Ascending aorta (tissue), 2 donors: ENCODE measurements around the gene GFER. TPM values are rescaled to one million over a fixed set of nuclear protein-coding genes. Genes with fewer than 3 reads are reported as not detected.

ENCODE experiments used
- DNase-seq, 2 donors: peaks; one replicate each; pipeline ENCODE4 v3.0.0-alpha.2; 2019; ENCODE audit warnings: low spot score in 2 of 2
- H3K27ac ChIP-seq, 2 donors: fragments of 200-600 bp; sonication (generic); one replicate each; pipeline ENCODE4 v1.5.1; 2016 to 2017; ENCODE audit warnings: mild to moderate bottlenecking in 1 of 2
- H3K27me3 ChIP-seq: fragments of 200-600 bp; sonication (generic); one replicate; pipeline ENCODE4 v1.5.1; 2017
- H3K36me3 ChIP-seq, 2 donors: fragments of 200-600 bp; sonication (generic); one replicate each; pipeline ENCODE4 v1.5.1; 2016
- H3K4me1 ChIP-seq, 2 donors: fragments of 200-600 bp; sonication (generic); one replicate each; pipeline ENCODE4 v1.5.1; 2016 to 2017; ENCODE audit warnings: mild to moderate bottlenecking in 1 of 2
- H3K4me3 ChIP-seq, 2 donors: fragments of 200-600 bp; sonication (generic); one replicate each; pipeline ENCODE4 v1.5.1; 2016 to 2017; ENCODE audit warnings: mild to moderate bottlenecking in 1 of 2
- H3K9me3 ChIP-seq, 2 donors: fragments of 200-600 bp; sonication (generic); one replicate each; pipeline ENCODE4 v1.5.1; 2016
- intact Hi-C: fragments of 100-400 bp; cut with DNase I; formaldehyde crosslinking; loops from one replicate; pipeline ENCODE4 v1.15.1; 2023
- total RNA-seq: library from RNA; depleted of rRNA; stranded (reverse); fragments of >200 nt; gene quantifications from one replicate; pipeline ENCODE4 v1.1.0, GENCODE V29; 2016
- TF ChIP-seq, protein P1 (sequence below), 3 experiments: fragments of 200-600 bp in 2 of 3; fragments of 450-650 bp in 1 of 3; sonication (generic) in 2 of 3; IDR thresholded peaks; one replicate each; pipeline ENCODE4 v1.5.1; 2016 to 2019; ENCODE audit warnings: antibody characterized with exemption in 3 of 3, mild to moderate bottlenecking in 1 of 3, moderate library complexity in 1 of 3

GFER gene
- total RNA-seq, 1 donor from 2014 or later: 2.7 TPM

DNA sequence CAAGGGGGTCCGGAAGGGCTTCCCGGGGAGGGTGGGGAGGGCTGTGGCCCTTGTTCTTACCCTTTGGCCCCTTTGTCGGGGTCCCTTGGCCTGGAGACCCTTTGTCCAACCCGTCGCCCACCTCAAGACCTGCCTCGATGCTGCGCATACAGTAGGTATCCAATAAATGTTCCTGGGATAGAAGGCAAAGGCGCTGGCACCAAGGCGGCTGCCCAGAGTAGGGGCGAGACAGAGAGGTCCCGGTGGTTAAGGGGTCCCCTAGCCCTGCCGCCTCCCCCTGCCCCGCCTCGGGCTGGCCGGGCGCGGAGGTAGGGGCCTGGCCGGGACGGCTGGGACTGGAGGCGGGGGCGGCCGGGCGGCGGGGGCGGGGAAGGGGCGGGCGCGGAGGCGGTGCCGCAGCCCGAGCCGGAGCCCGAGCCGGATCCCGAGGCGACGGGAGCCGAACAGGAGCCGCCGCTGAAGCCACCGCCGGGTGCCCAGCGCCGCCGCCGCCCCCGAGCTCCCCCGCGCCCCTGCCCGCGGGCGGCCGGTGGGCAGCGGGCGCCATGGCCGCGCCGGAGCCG, 42.5 kb downstream of the GFER start, which contains the start of gene NHERF2:
Gene NHERF2 (plus strand): TSS at position 442 of the 563 bp plus-strand sequence. CDS start 104 bp downstream, at position 546.
- Histone ChIP-seq H3K4me1 (peaks cover 17 to 28% of the 10 kb centered on the region in 2 donors), H3K27me3 (no peaks in the 10 kb centered on the region), H3K36me3 (no peaks in the 10 kb centered on the region), H3K9me3 (no peaks in the 10 kb centered on the region), H3K27ac (peak within 1 kb of the TSS; percentile 76 to 79), H3K4me3 (peak within 1 kb of the TSS; percentile 64 to 90)
- no peak for DNase-seq
- intact Hi-C loops: loop anchor here (1.0 to 10.0 kb wide), 2 partner anchors 9 to 228 kb away; partner anchors contain the start of gene ECI1
- TF ChIP-seq, protein P1, sequence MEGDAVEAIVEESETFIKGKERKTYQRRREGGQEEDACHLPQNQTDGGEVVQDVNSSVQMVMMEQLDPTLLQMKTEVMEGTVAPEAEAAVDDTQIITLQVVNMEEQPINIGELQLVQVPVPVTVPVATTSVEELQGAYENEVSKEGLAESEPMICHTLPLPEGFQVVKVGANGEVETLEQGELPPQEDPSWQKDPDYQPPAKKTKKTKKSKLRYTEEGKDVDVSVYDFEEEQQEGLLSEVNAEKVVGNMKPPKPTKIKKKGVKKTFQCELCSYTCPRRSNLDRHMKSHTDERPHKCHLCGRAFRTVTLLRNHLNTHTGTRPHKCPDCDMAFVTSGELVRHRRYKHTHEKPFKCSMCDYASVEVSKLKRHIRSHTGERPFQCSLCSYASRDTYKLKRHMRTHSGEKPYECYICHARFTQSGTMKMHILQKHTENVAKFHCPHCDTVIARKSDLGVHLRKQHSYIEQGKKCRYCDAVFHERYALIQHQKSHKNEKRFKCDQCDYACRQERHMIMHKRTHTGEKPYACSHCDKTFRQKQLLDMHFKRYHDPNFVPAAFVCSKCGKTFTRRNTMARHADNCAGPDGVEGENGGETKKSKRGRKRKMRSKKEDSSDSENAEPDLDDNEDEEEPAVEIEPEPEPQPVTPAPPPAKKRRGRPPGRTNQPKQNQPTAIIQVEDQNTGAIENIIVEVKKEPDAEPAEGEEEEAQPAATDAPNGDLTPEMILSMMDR (IDR thresholded peaks at IDR 0.05): no peak

DNA sequence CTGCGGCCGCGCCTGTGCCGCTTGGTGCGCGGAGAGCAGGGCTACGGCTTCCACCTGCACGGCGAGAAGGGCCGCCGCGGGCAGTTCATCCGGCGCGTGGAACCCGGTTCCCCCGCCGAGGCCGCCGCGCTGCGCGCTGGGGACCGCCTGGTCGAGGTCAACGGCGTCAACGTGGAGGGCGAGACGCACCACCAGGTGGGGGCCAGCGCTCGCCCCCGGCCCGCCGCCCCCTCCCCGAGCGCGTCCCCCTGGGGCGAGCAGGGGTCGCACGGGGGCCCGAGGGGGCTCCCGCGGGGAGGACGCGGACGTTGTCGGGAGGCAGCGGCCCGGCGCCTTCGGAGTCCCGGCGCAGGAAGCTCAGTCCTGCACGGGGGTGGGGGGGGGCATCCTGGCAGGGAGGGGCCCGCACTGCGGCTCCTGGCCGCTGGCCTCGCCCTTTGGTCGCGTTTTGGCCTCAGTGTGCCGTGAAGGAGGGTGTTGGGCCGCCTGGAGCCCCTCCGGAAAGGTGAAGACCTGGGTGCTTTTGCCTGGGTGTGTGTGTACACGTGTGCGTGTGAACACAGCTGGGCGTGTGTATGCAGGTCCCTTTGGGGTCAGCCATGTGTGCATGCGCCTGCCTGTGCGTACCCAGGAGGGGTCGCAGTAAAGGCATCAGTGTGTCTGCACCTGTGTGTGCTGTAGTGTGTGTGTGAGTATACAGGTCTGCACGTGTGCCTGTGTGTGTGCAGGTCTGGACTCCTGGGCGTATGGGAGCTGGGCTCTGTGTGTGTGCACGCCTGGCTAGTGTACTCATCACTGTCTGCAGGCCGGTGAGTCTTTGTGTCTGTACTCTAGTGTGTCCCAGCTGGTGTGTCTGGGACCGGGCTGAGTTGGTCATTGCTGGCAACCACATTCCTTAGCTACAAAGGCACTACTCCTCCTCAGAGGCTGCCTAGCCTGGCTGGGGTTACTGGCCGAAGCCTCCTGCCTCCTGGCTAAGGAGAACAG, 43.3 kb downstream of the GFER start:
- Histone ChIP-seq H3K36me3 (no peaks in the 10 kb centered on the region), H3K4me3 (peak overlapping the region; percentile 64 to 90), H3K4me1 (peaks cover 17 to 31% of the 10 kb centered on the region in 2 donors), H3K27ac (peak overlapping the region; percentile 52 to 76), H3K27me3 (no peaks in the 10 kb centered on the region), H3K9me3 (no peaks in the 10 kb centered on the region)
- TF ChIP-seq, protein P1 (IDR thresholded peaks at IDR 0.05): peak in 1 of 3 experiments; percentile 5
- intact Hi-C loops: loop anchor here (10.0 kb wide), 1 partner anchor 227 kb away; the partner anchor contains the start of gene ECI1
- no peak for DNase-seq

DNA sequence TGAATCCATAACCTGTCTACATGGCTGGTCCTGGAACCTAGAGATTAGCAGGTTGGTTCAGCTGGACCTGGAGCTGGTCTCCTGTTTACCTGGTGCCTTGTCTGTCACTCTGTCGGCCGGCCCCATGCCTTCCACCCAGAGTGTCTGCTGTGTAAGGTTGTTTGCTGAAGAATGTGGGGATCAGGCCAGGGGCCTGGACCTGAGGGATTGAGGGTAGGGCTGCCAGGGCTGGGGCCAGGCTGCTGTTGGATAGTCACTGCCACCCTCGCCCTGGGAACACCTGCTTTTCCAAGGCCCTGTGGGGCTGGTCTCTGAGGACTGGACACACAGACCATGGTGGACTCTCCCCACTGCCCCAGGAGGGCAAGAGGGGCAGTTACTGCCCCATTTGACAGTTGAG, 44.2 kb downstream of the GFER start:
- Histone ChIP-seq H3K27me3 (no peaks in the 10 kb centered on the region), H3K36me3 (no peaks in the 10 kb centered on the region), H3K9me3 (no peaks in the 10 kb centered on the region), H3K4me3 (peak overlapping the region; percentile 64 to 90), H3K4me1 (peaks cover 20 to 34% of the 10 kb centered on the region in 2 donors), H3K27ac (peak overlapping the region; percentile 27 to 45)
- DNase-seq: no peak
- intact Hi-C loops: loop anchor here (10.0 kb wide), 1 partner anchor 227 kb away; the partner anchor contains the start of gene ECI1
- TF ChIP-seq, protein P1 (IDR thresholded peaks at IDR 0.05): no peak

DNA sequence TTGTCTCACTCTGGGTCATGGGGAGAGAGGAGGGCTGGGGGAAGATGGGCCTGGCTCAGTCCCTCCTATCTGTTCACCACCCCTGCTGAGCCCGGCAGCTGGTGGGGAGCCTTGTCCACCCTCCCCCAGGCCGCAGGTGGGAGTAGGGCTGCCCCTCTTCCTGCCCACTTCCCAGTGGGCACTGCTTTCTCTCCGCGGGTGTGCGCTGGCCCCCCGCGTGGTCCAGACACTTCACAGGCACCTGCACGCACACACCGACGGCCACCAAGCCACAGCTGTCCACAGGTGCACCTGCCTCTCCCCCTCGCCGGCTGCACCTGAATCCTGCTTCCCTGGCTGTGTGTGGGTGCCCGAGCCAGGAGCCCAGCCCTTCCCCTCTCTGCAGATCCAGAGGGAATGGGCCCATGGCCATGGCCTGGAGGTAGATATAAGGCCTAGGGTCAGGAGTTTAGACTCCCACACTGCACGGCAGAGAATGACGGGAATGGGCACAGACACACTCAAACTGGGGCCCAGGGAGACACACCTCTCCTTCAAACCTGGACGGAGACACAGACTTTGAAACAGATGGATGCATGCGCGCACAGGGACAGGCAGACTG, 44.7 kb downstream of the GFER start:
- intact Hi-C loops: loop anchor here (10.0 kb wide), 1 partner anchor 226 kb away; the partner anchor contains the start of gene ECI1
- no peaks in the 10 kb centered on the region for H3K36me3 ChIP-seq
- TF ChIP-seq, protein P1 (IDR thresholded peaks at IDR 0.05): no peak
- H3K27ac ChIP-seq: peak overlapping the region; percentile 27 to 45
- no peak for DNase-seq
- peaks cover 20 to 34% of the 10 kb centered on the region in 2 donors for H3K4me1 ChIP-seq
- H3K27me3 ChIP-seq: no peaks in the 10 kb centered on the region
- H3K4me3 ChIP-seq: peak overlapping the region; percentile 9 to 64
- no peaks in the 10 kb centered on the region for H3K9me3 ChIP-seq

DNA sequence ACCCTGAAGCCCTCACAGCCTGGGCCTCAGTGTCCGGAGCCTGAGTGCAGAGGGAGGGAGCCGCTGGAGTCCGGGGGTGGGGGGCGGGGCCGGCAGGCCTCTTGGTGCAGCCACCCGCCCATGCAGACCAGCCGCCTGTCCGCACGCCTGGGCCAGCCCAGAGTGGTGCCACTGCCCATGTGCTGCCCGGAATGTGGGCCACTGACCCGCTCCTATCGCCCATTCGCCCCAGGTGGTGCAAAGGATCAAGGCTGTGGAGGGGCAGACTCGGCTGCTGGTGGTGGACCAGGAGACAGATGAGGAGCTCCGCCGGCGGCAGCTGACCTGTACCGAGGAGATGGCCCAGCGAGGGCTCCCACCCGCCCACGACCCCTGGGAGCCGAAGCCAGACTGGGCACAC, 45.4 kb downstream of the GFER start:
- Histone ChIP-seq H3K4me1 (peaks cover 20 to 38% of the 10 kb centered on the region in 2 donors), H3K27me3 (no peaks in the 10 kb centered on the region), H3K27ac (no peak overlapping the region), H3K9me3 (no peaks in the 10 kb centered on the region), H3K4me3 (peak overlapping the region in 1 of 2 donors; percentile 9), H3K36me3 (no peaks in the 10 kb centered on the region)
- TF ChIP-seq, protein P1 (IDR thresholded peaks at IDR 0.05): no peak
- intact Hi-C loops: loop anchor here (10.0 kb wide), 1 partner anchor 225 kb away; the partner anchor contains the start of gene ECI1
- DNase-seq: no peak
